Nucleus accumbens (tissue), 56 donors: ENCODE measurements around the gene NCK2.
A peak's percentile ranks its signal among the peaks of the same experiment; 100 is the strongest.
"Not testable (repeated sequence)": the region's sequence is repeated elsewhere in the genome, so short reads cannot be mapped to it uniquely, and the experiment has no call there.

Experiments
- DNase-seq, 56 donors: peaks; one replicate each; lab custom pipeline; 2025; lab: John Stamatoyannopoulos, UW

Gene NCK2

GRCh38 chr2:105753380-105753779 is 8.7 kb downstream of the NCK2 start:
- DNase-seq = no peak

- DNase-seq = no peak
These were observed 9.3 kb downstream of the NCK2 start for GRCh38 chr2:105754011-105754410.

- DNase-seq = no peak
These were observed 10.3 kb downstream of the NCK2 start for GRCh38 chr2:105754994-105755393.

- no peak for DNase-seq
These were observed 11.2 kb downstream of the NCK2 start for GRCh38 chr2:105755895-105756294.

GRCh38 chr2:105756435-105756834 is 11.7 kb downstream of the NCK2 start:
- no peak for DNase-seq

- not testable (repeated sequence) for DNase-seq
These were observed 12.2 kb downstream of the NCK2 start for GRCh38 chr2:105756865-105757264.

GRCh38 chr2:105757433-105757832 is 12.7 kb downstream of the NCK2 start:
- no peak for DNase-seq

- no peak for DNase-seq
These were observed 15.5 kb downstream of the NCK2 start for GRCh38 chr2:105760191-105760590.

- DNase-seq = no peak
These were observed 16.1 kb downstream of the NCK2 start for GRCh38 chr2:105760639-105761337.

GRCh38 chr2:105761931-105762515 is 17.3 kb downstream of the NCK2 start:
- no peak for DNase-seq

GRCh38 chr2:105763076-105763475 is 18.4 kb downstream of the NCK2 start:
- DNase-seq = no peak

GRCh38 chr2:105764059-105764458 is 19.3 kb downstream of the NCK2 start:
- DNase-seq = no peak

- DNase-seq = no peak
These were observed 20.9 kb downstream of the NCK2 start for GRCh38 chr2:105765415-105766299.

GRCh38 chr2:105766300-105766866 is 21.7 kb downstream of the NCK2 start:
- DNase-seq = no peak

- DNase-seq = no peak
These were observed 23.5 kb downstream of the NCK2 start for GRCh38 chr2:105768176-105768575.

- peak in 6 of 56 donors; percentile 17 to 61 (median 33) for DNase-seq
These were observed 24.3 kb downstream of the NCK2 start for GRCh38 chr2:105768961-105769452.

- DNase-seq = no peak
These were observed 24.8 kb downstream of the NCK2 start for GRCh38 chr2:105769504-105769903.

GRCh38 chr2:105770149-105770548 is 25.4 kb downstream of the NCK2 start:
- DNase-seq = no peak

- not testable (repeated sequence) for DNase-seq
These were observed 26.6 kb downstream of the NCK2 start for GRCh38 chr2:105771291-105771690.

- no peak for DNase-seq
These were observed 27.1 kb downstream of the NCK2 start for GRCh38 chr2:105771836-105772235.

- DNase-seq = no peak
These were observed 27.6 kb downstream of the NCK2 start for GRCh38 chr2:105772362-105772761.
